Measurements from ENCODE around the gene KSR2.

Gene KSR2

DNA sequence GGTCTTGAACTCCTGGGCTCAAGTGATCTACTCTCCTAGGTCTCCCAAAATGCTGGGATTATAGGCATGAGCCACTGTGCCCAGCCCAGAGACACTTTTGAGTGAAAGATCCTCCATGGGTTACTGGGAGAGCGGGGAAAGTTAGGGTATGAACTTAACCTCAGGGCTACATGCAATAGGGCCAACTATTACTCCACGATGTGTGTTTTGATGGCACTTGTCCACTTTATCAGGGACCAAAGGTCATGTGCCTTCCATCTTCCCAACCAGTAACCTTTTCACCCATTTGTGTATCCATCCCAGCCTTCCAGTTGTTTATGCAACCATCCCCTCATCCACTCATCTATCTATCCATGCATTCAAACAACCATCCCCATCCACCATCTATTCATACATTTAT, 546.8 kb downstream of the KSR2 start:
- Histone ChIP-seq H3K9ac (ENCODE audit: insufficient read length, low read depth) (no peak overlapping the region), H3K4me1 (ENCODE audit: insufficient read depth, insufficient read length) (no peaks in the 10 kb centered on the region), H3K36me3 (ENCODE audit: insufficient read depth, insufficient read length, low read length) (no peaks in the 10 kb centered on the region), H3K4me3 (ENCODE audit: insufficient read length, low read depth) (no peak overlapping the region), H3K27me3 (ENCODE audit: insufficient read depth, insufficient read length) (no peaks in the 10 kb centered on the region), H3K9me3 (ENCODE audit: insufficient read depth, low read length) (no peaks in the 10 kb centered on the region)
- TF ChIP-seq ZNF274 (IDR thresholded peaks at IDR 0.05; ENCODE audit: low read depth, low read length) (no peak), SUZ12 (IDR thresholded peaks at IDR 0.05; ENCODE audit: extremely low read depth, insufficient read depth, insufficient read length) (no peak), YY1 (IDR thresholded peaks at IDR 0.05; ENCODE audit: insufficient read depth, insufficient read length) (no peak)
- DNase-seq (ENCODE audit: low read depth, low spot score): no peak

DNA sequence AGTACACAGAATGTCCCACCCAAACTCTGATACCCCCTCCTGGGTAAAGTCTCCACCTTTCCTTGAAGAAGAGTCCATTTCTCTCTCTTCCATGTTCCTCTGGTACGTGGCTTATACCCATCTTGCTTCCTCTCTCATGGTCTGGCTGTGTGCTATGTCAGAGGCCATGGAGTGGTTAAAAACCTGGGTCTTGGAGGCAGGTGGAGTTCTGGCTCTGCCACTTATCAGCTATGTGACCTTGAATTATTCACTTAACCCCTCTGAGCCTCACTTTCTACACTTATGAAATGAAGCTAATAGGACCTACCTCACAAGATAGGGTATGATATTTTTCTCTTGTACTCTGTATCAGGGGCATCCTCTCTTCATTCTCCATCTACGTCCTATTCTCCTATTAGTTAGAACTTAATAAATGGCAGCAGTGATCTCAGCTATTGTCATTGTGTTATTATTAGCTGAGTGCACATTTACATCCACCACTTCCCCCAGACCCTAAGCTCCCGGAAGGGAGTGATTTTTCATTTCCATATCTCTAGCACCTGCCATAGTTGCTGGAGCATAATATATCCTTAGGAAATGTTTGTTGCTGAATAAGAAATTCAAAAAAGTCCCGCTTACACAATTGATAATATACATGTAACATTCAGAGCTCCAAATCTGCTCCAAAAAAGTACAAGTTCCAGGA, 547.6 kb downstream of the KSR2 start:
- Histone ChIP-seq H3K4me1 (ENCODE audit: insufficient read depth, insufficient read length) (no peaks in the 10 kb centered on the region), H3K36me3 (ENCODE audit: insufficient read depth, insufficient read length, low read length) (no peaks in the 10 kb centered on the region), H3K4me3 (ENCODE audit: insufficient read length, low read depth) (no peak overlapping the region), H3K9ac (ENCODE audit: insufficient read length, low read depth) (no peak overlapping the region), H3K9me3 (ENCODE audit: insufficient read depth, low read length) (no peaks in the 10 kb centered on the region), H3K27me3 (ENCODE audit: insufficient read depth, insufficient read length) (no peaks in the 10 kb centered on the region)
- TF ChIP-seq ZNF274 (IDR thresholded peaks at IDR 0.05; ENCODE audit: low read depth, low read length): no peak
- no peak for TF ChIP-seq SUZ12 (IDR thresholded peaks at IDR 0.05; ENCODE audit: extremely low read depth, insufficient read depth, insufficient read length)
- TF ChIP-seq YY1 (IDR thresholded peaks at IDR 0.05; ENCODE audit: insufficient read depth, insufficient read length): no peak
- DNase-seq (ENCODE audit: low read depth, low spot score): no peak

DNA sequence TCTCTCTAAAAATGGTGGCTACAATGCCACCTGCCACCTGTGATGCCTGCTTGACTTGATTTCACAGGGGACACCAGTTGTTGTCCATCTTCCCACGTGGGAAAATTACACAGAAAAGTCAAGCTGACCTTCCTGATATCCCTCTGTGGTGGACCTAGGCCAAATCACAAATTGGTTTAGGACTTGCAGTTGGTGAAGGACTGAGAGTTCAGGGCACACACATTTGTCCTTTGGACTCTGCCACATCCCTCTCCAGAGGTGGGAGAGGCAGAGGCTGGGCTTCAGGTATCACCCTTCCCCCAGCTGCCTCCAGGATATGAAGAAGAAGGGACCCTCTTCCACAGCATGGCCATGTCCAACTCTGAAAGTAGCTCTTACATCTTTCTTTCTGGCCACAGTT, 551.8 kb downstream of the KSR2 start:
- Histone ChIP-seq H3K9me3 (ENCODE audit: insufficient read depth, low read length) (no peaks in the 10 kb centered on the region), H3K9ac (ENCODE audit: insufficient read length, low read depth) (no peak overlapping the region), H3K36me3 (ENCODE audit: insufficient read depth, insufficient read length, low read length) (no peaks in the 10 kb centered on the region), H3K27me3 (ENCODE audit: insufficient read depth, insufficient read length) (no peaks in the 10 kb centered on the region), H3K4me3 (ENCODE audit: insufficient read length, low read depth) (no peak overlapping the region), H3K4me1 (ENCODE audit: insufficient read depth, insufficient read length) (peaks cover 2% of the 10 kb centered on the region)
- TF ChIP-seq YY1 (IDR thresholded peaks at IDR 0.05; ENCODE audit: insufficient read depth, insufficient read length) (no peak), SUZ12 (IDR thresholded peaks at IDR 0.05; ENCODE audit: extremely low read depth, insufficient read depth, insufficient read length) (no peak), ZNF274 (IDR thresholded peaks at IDR 0.05; ENCODE audit: low read depth, low read length) (no peak)
- no peak for DNase-seq (ENCODE audit: low read depth, low spot score)

DNA sequence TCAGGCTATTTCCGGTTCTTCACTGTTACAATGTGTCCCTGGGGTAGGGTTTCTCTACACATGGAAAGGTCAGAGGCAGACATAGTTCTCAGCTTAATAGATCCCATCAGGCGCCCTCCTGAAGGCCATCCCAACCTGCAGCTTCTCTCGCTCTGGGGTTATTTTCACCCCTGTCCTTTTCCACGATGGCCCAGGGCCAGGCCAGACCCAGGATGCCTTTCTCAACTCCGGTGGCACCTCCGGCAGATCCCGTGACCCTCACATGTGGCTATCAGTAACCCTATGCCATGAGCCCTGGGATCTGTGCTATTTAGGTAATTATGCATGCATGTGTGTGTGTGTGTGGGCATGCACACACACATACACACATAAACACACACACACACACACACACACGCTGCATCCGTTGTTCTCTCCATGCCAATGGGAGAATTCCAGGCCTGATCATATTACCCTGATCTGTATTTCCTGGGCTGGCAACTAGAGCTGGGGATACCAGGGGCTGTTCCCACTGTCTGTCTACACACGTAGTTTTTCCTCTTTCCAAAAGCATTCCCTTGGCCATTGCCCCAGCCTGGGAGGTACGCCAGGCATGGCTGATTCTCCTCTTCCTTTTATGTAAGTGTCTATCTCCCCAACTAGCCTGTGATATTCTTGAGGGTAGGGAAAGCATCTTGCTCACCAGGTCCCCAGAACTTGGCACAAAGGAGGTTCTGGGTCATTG, 556.2 kb downstream of the KSR2 start:
- no peak for DNase-seq (ENCODE audit: low read depth, low spot score)
- TF ChIP-seq YY1 (IDR thresholded peaks at IDR 0.05; ENCODE audit: insufficient read depth, insufficient read length): no peak
- TF ChIP-seq SUZ12 (IDR thresholded peaks at IDR 0.05; ENCODE audit: extremely low read depth, insufficient read depth, insufficient read length): no peak
- TF ChIP-seq ZNF274 (IDR thresholded peaks at IDR 0.05; ENCODE audit: low read depth, low read length): no peak
- no peaks in the 10 kb centered on the region for H3K27me3 ChIP-seq (ENCODE audit: insufficient read depth, insufficient read length)
- no peak overlapping the region for H3K4me3 ChIP-seq (ENCODE audit: insufficient read length, low read depth)
- peaks cover 10% of the 10 kb centered on the region for H3K4me1 ChIP-seq (ENCODE audit: insufficient read depth, insufficient read length)
- H3K9me3 ChIP-seq (ENCODE audit: insufficient read depth, low read length): no peaks in the 10 kb centered on the region
- H3K9ac ChIP-seq (ENCODE audit: insufficient read length, low read depth): no peak overlapping the region
- H3K36me3 ChIP-seq (ENCODE audit: insufficient read depth, insufficient read length, low read length): no peaks in the 10 kb centered on the region

DNA sequence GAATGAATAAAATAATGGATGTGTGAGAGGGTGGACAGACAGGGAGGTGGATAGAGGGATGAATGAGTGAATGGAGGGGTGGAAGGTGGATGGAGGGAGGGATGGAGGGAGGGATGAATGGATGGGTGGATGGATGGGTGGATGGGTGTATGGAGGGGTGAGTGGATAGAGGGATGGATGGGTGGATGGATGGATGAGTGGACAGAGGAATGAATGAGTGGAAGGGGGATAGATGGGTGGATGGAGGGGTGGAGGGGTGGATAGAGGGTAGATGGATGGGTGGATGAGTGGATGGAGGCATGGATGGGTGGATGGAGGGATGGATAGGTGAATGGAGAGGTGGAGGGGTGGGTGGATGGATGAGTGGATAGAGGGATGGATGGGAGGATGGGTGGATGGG, 559.5 kb downstream of the KSR2 start:
- H3K9ac ChIP-seq (ENCODE audit: insufficient read length, low read depth): no peak overlapping the region
- H3K4me3 ChIP-seq (ENCODE audit: insufficient read length, low read depth): no peak overlapping the region
- no peak for DNase-seq (ENCODE audit: low read depth, low spot score)
- H3K36me3 ChIP-seq (ENCODE audit: insufficient read depth, insufficient read length, low read length): no peaks in the 10 kb centered on the region
- TF ChIP-seq SUZ12 (IDR thresholded peaks at IDR 0.05; ENCODE audit: extremely low read depth, insufficient read depth, insufficient read length) (no peak), YY1 (IDR thresholded peaks at IDR 0.05; ENCODE audit: insufficient read depth, insufficient read length) (no peak)
- H3K4me1 ChIP-seq (ENCODE audit: insufficient read depth, insufficient read length): peaks cover 7% of the 10 kb centered on the region
- no peaks in the 10 kb centered on the region for H3K9me3 ChIP-seq (ENCODE audit: insufficient read depth, low read length)
- no peaks in the 10 kb centered on the region for H3K27me3 ChIP-seq (ENCODE audit: insufficient read depth, insufficient read length)

DNA sequence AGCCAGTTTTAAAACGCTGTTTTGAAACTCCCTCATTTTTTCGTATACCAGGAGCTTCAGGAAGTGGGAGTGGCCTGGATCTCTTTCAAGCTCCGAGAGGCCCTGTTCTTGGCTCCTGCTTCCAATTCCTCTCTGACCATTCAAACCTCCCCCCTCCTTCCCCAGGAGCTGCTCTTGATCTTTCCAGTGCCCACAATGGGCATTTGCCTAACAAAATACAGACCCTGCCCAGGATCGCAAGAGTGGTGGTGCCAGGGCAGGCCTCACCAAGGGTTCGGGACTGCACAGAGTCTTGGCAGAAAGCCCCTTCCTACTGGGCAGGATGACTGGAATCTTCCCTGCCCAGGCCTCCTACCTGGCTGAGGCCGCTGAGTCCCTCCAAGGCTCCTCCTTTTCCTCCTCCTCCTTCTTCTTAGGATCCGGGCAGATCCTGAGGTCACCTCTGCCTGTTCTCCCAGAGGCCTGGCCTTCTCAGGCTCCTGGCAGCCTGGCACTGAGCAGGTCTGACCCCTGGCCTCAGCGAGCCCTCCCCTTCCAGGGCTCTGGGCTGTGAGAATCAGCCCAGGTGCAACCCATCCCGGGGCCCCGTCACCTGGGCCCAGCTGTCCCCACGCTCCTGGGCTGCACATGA, 560.5 kb downstream of the KSR2 start:
- TF ChIP-seq ZNF274 (IDR thresholded peaks at IDR 0.05; ENCODE audit: low read depth, low read length) (no peak), YY1 (IDR thresholded peaks at IDR 0.05; ENCODE audit: insufficient read depth, insufficient read length) (no peak), SUZ12 (IDR thresholded peaks at IDR 0.05; ENCODE audit: extremely low read depth, insufficient read depth, insufficient read length) (no peak)
- H3K4me3 ChIP-seq (ENCODE audit: insufficient read length, low read depth): no peak overlapping the region
- no peaks in the 10 kb centered on the region for H3K27me3 ChIP-seq (ENCODE audit: insufficient read depth, insufficient read length)
- peaks cover 7% of the 10 kb centered on the region for H3K4me1 ChIP-seq (ENCODE audit: insufficient read depth, insufficient read length)
- DNase-seq (ENCODE audit: low read depth, low spot score): peak; percentile 25
- no peaks in the 10 kb centered on the region for H3K36me3 ChIP-seq (ENCODE audit: insufficient read depth, insufficient read length, low read length)
- H3K9me3 ChIP-seq (ENCODE audit: insufficient read depth, low read length): peaks cover 7% of the 10 kb centered on the region; the same call in 1 of the 2 replicates
- H3K9ac ChIP-seq (ENCODE audit: insufficient read length, low read depth): peak overlapping the region; percentile 6

DNA sequence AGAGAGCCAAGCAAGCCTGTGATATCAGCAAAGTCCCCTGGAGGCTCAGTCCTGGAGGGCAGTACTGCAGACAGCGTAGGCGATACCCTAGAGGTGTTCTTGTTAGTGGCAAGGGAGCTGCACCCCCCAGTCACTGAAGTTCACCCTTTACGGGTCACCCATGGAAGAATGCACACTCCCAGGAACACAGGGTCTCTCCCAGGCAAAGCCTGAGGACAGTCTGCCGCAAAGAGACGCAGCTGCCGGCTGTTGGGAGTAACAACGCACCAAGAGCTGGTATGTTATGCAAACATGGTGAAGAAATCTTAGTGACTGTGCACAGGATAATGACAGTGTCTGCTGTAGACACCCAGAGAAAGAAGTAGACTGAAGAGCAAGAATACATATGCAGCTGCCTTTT, 563.9 kb downstream of the KSR2 start:
- Histone ChIP-seq H3K4me1 (ENCODE audit: insufficient read depth, insufficient read length) (peaks cover 7% of the 10 kb centered on the region), H3K36me3 (ENCODE audit: insufficient read depth, insufficient read length, low read length) (no peaks in the 10 kb centered on the region), H3K27me3 (ENCODE audit: insufficient read depth, insufficient read length) (no peaks in the 10 kb centered on the region), H3K9ac (ENCODE audit: insufficient read length, low read depth) (no peak overlapping the region), H3K4me3 (ENCODE audit: insufficient read length, low read depth) (no peak overlapping the region), H3K9me3 (ENCODE audit: insufficient read depth, low read length) (peaks cover 7% of the 10 kb centered on the region; the same call in 1 of the 2 replicates)
- no peak for DNase-seq (ENCODE audit: low read depth, low spot score)
- TF ChIP-seq YY1 (IDR thresholded peaks at IDR 0.05; ENCODE audit: insufficient read depth, insufficient read length): no peak
- no peak for TF ChIP-seq SUZ12 (IDR thresholded peaks at IDR 0.05; ENCODE audit: extremely low read depth, insufficient read depth, insufficient read length)
